Transverse colon (tissue), 4 donors: ENCODE results near the gene SKAP2.

Experiments used
- CTCF ChIP-seq, 5 experiments: fragments of 200-600 bp in 3 of 5; fragments of 450-650 bp in 2 of 5; sonication (generic) in 3 of 5; IDR thresholded peaks; 1 replicate in 2 of 5; 2 replicates in 3 of 5; pipeline ENCODE4 v1.5.1; 2016 to 2017; ENCODE audit warnings: antibody characterized with exemption in 5 of 5, inconsistent platforms in 3 of 5, mild to moderate bottlenecking in 2 of 5, moderate library complexity in 1 of 5
- EP300 ChIP-seq: sonication (generic); formaldehyde crosslinking; IDR thresholded peaks from one replicate; pipeline ENCODE4 v1.6.1; 2017; ENCODE audit warnings: antibody characterized with exemption, low read depth
- POLR2A ChIP-seq: fragments of 450-650 bp; IDR thresholded peaks from one replicate; pipeline ENCODE4 v1.6.1; 2016; ENCODE audit warnings: antibody characterized with exemption, mild to moderate bottlenecking, moderate library complexity
- POLR2AphosphoS5 ChIP-seq, 3 donors: sonication (generic); formaldehyde crosslinking; IDR thresholded peaks; one replicate each; pipeline ENCODE4 v1.6.1; 2016; ENCODE audit warnings: antibody characterized with exemption in 3 of 3

GRCh38 chr7:26792006-26792405 is 72.4 kb downstream of the SKAP2 start:
- TF ChIP-seq POLR2A (no peak), CTCF (IDR thresholded peaks at IDR 0.05) (no peak), EP300 (no peak), POLR2AphosphoS5 (IDR thresholded peaks at IDR 0.05) (no peak)
